ENCODE results near the gene SULT4A1. TPM values are rescaled to one million over a fixed set of nuclear protein-coding genes. Genes with fewer than 3 reads are reported as not detected.

SULT4A1 gene
- total and polyA plus RNA-seq, 9 of the 15 experiments (the other 6 are each of a cell fraction or from before 2014, with no cell fraction given): 0.03 to 0.20 (median 0.09) TPM; not detected in 3

GRCh38 chr22:43782448-43782847, 79.9 kb downstream of the SULT4A1 start (continued):
- TF ChIP-seq CUX1 (CRISPR knock-in tag; IDR thresholded peaks at IDR 0.05) (no peak), BRD4 (IDR thresholded peaks at IDR 0.05) (no peak), ZNF518B (CRISPR knock-in tag; IDR thresholded peaks at IDR 0.05) (no peak), OTX1 (CRISPR knock-in tag; IDR thresholded peaks at IDR 0.05) (no peak), ZBTB49 (CRISPR knock-in tag; IDR thresholded peaks at IDR 0.05; ENCODE audit: borderline replicate concordance) (no peak), GABPB1 (CRISPR knock-in tag; IDR thresholded peaks at IDR 0.05) (no peak), SMARCC2 (IDR thresholded peaks at IDR 0.05; ENCODE audit: low read depth) (no peak), TEAD1 (CRISPR knock-in tag; IDR thresholded peaks at IDR 0.05) (no peak), ZNF76 (CRISPR knock-in tag; IDR thresholded peaks at IDR 0.05; ENCODE audit: borderline replicate concordance) (no peak), RREB1 (CRISPR knock-in tag; IDR thresholded peaks at IDR 0.05) (no peak), CXXC5 (CRISPR knock-in tag; IDR thresholded peaks at IDR 0.05) (no peak)
